Smooth muscle cell (in vitro differentiated cells): ENCODE results near the gene PTPN21. TPM values are rescaled to one million over a fixed set of nuclear protein-coding genes. Genes with fewer than 3 reads are reported as not detected.

ENCODE experiments used
- DNase-seq: peaks from one replicate; lab custom pipeline; 2025; ENCODE audit not compliant: unreplicated experiment; lab: John Stamatoyannopoulos, UW
- H2AFZ ChIP-seq: fragments of 200-600 bp; sonication (generic); 2 replicates; pipeline ENCODE4 v1.6.0; 2016; ENCODE audit warnings: antibody characterized with exemption, low read depth, mild to moderate bottlenecking
- H3F3A ChIP-seq: fragments of 200-600 bp; sonication (generic); 2 replicates; pipeline ENCODE4 v1.6.0; 2017; ENCODE audit warnings: antibody characterized with exemption, low read depth
- H3K27ac ChIP-seq: fragments of 200-600 bp; sonication (generic); 2 replicates; pipeline ENCODE4 v1.5.1; 2016; ENCODE audit warnings: low read depth, mild to moderate bottlenecking
- H3K27me3 ChIP-seq: fragments of 200-600 bp; sonication (generic); 2 replicates; pipeline ENCODE4 v1.6.1; 2016; ENCODE audit warnings: low read depth, mild to moderate bottlenecking
- H3K36me3 ChIP-seq: fragments of 200-600 bp; sonication (generic); 2 replicates; pipeline ENCODE4 v1.5.1; 2016; ENCODE audit warnings: low read depth
- H3K4me1 ChIP-seq: fragments of 200-600 bp; sonication (generic); 2 replicates; pipeline ENCODE4 v1.5.1; 2016; ENCODE audit warnings: low read depth
- H3K4me2 ChIP-seq: fragments of 200-600 bp; sonication (generic); 2 replicates; pipeline ENCODE4 v1.6.0; 2016; ENCODE audit warnings: mild to moderate bottlenecking
- H3K4me3 ChIP-seq: fragments of 200-600 bp; sonication (generic); 2 replicates; pipeline ENCODE4 v1.5.1; 2016; ENCODE audit warnings: mild to moderate bottlenecking
- H3K79me2 ChIP-seq: fragments of 200-600 bp; sonication (generic); 2 replicates; pipeline ENCODE4 v1.6.0; 2016; ENCODE audit warnings: low read depth, mild to moderate bottlenecking
- H3K9ac ChIP-seq: fragments of 200-600 bp; sonication (generic); 2 replicates; pipeline ENCODE4 v1.6.0; 2016; ENCODE audit warnings: low read depth
- H3K9me3 ChIP-seq: fragments of 200-600 bp; sonication (generic); replicated peaks from 2 replicates; pipeline ENCODE4 v1.5.1; 2016; ENCODE audit warnings: low read depth
- H4K20me1 ChIP-seq: fragments of 200-600 bp; sonication (generic); 2 replicates; pipeline ENCODE4 v1.6.0; 2016; ENCODE audit warnings: low read depth
- WGBS: methylation state at CpG from one replicate; pipeline ENCODE4 v1.1.7; 2016; ENCODE audit warnings: low lambda C conversion rate; 5-methylcytosine and 5-hydroxymethylcytosine counted together
- polyA plus RNA-seq: library from polyadenylated mRNA; unstranded; fragments of >200 nt; fragmentation: Nextera tagmentation; extraction: Ambion mirVana; gene quantifications from 2 replicates; pipeline ENCODE4 v1.2.1, GENCODE V29; 2016
- total RNA-seq: library from RNA; depleted of rRNA; stranded (reverse); fragments of >200 nt; gene quantifications from 2 replicates; pipeline ENCODE4 v1.2.3, GENCODE V29; 2014
- TF ChIP-seq, protein P1 (sequence below): fragments of 200-600 bp; sonication (generic); IDR thresholded peaks from 2 replicates; pipeline ENCODE4 v1.5.1; 2017; ENCODE audit warnings: borderline replicate concordance, mild to moderate bottlenecking, antibody characterized with exemption; ENCODE audit not compliant: insufficient read depth, poor library complexity, severe bottlenecking

Gene PTPN21
- total and polyA plus RNA-seq, 2 experiments from 2014 or later, result 8.1 to 12.2 TPM

- Histone ChIP-seq H3K9me3 (no peaks in the 10 kb centered on the region), H3K4me2 (no peak overlapping the region), H3F3A (no peaks in the 10 kb centered on the region), H3K4me3 (no peak overlapping the region), H3K36me3 (no peaks in the 10 kb centered on the region), H3K27ac (no peak overlapping the region), H2AFZ (no peak overlapping the region), H3K9ac (no peak overlapping the region), H3K79me2 (peaks cover 58% of the 10 kb centered on the region), H4K20me1 (peaks cover 54% of the 10 kb centered on the region), H3K4me1 (peaks cover 11% of the 10 kb centered on the region), H3K27me3 (no peaks in the 10 kb centered on the region)
- 85% methylated on average over 3 of the region's 3 CpGs for WGBS
- TF ChIP-seq, protein P1, sequence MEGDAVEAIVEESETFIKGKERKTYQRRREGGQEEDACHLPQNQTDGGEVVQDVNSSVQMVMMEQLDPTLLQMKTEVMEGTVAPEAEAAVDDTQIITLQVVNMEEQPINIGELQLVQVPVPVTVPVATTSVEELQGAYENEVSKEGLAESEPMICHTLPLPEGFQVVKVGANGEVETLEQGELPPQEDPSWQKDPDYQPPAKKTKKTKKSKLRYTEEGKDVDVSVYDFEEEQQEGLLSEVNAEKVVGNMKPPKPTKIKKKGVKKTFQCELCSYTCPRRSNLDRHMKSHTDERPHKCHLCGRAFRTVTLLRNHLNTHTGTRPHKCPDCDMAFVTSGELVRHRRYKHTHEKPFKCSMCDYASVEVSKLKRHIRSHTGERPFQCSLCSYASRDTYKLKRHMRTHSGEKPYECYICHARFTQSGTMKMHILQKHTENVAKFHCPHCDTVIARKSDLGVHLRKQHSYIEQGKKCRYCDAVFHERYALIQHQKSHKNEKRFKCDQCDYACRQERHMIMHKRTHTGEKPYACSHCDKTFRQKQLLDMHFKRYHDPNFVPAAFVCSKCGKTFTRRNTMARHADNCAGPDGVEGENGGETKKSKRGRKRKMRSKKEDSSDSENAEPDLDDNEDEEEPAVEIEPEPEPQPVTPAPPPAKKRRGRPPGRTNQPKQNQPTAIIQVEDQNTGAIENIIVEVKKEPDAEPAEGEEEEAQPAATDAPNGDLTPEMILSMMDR, result no peak
- no peak for DNase-seq
Observed at GRCh38 chr14:88521818-88522217, 33.0 kb downstream of the PTPN21 start.

DNA sequence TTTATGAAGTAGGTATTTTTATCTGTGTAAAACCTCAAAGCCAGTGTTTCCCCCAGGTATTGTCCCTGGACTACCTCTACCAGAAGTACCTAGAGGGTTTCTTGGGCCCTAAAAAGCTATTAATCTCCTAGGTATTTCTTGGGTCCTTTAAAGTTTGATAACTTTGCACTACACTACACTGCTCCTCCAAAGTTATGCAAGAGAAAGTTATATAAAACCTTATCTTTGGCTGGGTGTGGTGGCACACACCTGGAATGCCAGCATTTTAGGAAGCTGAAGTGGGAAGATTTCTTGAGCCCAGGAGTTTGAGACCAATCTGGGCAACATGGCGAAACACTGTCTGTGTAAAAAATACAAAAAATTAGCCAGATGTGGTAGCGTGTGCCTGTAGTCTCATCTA, 34.9 kb downstream of the PTPN21 start:
- 97% methylated on average over 2 of the region's 2 CpGs for WGBS
- Histone ChIP-seq H3K4me2 (no peak overlapping the region), H3F3A (no peaks in the 10 kb centered on the region), H2AFZ (no peak overlapping the region), H3K79me2 (peaks cover 47% of the 10 kb centered on the region), H4K20me1 (peaks cover 61% of the 10 kb centered on the region), H3K27ac (no peak overlapping the region), H3K9ac (no peak overlapping the region), H3K4me3 (no peak overlapping the region), H3K4me1 (peaks cover 24% of the 10 kb centered on the region), H3K9me3 (no peaks in the 10 kb centered on the region), H3K27me3 (no peaks in the 10 kb centered on the region), H3K36me3 (peaks cover 9% of the 10 kb centered on the region)
- TF ChIP-seq, protein P1, result no peak
- DNase-seq, result no peak

GRCh38 chr14:88518592-88519512, 36.0 kb downstream of the PTPN21 start:
- DNase-seq, result no peak
- WGBS, result 77% methylated on average over 5 of the region's 5 CpGs
- no peak overlapping the region for H3K4me3 ChIP-seq
- H2AFZ ChIP-seq, result no peak overlapping the region
- H3K9ac ChIP-seq, result no peak overlapping the region
- H3F3A ChIP-seq, result no peaks in the 10 kb centered on the region
- H4K20me1 ChIP-seq, result peaks cover 57% of the 10 kb centered on the region
- no peaks in the 10 kb centered on the region for H3K9me3 ChIP-seq
- H3K4me1 ChIP-seq, result peaks cover 24% of the 10 kb centered on the region
- H3K4me2 ChIP-seq, result peak overlapping the region; percentile 21
- H3K27ac ChIP-seq, result peak overlapping the region; percentile 35
- H3K79me2 ChIP-seq, result peaks cover 36% of the 10 kb centered on the region
- peaks cover 9% of the 10 kb centered on the region for H3K36me3 ChIP-seq
- TF ChIP-seq, protein P1, result no peak
- H3K27me3 ChIP-seq, result no peaks in the 10 kb centered on the region

- Histone ChIP-seq H3K79me2 (peaks cover 22% of the 10 kb centered on the region), H3K4me1 (peaks cover 24% of the 10 kb centered on the region), H3K36me3 (peaks cover 9% of the 10 kb centered on the region), H4K20me1 (peaks cover 52% of the 10 kb centered on the region), H3K4me3 (no peak overlapping the region), H3K9me3 (no peaks in the 10 kb centered on the region), H2AFZ (no peak overlapping the region), H3F3A (no peaks in the 10 kb centered on the region), H3K4me2 (no peak overlapping the region), H3K27me3 (no peaks in the 10 kb centered on the region), H3K27ac (no peak overlapping the region), H3K9ac (no peak overlapping the region)
- no peak for DNase-seq
- TF ChIP-seq, protein P1, result no peak
- 91% methylated on average over 7 of the region's 7 CpGs for WGBS
Observed at GRCh38 chr14:88516861-88517357, 37.9 kb downstream of the PTPN21 start.
